HepG2 (cell line): Measurements from ENCODE around the gene TOR4A. TPM values are rescaled to one million over a fixed set of nuclear protein-coding genes. Genes with fewer than 3 reads are reported as not detected.
A peak's percentile ranks its signal among the peaks of the same experiment; 100 is the strongest.

Source experiments
- EZH2 ChIP-seq: conservative IDR thresholded peaks from 2 replicates; pipeline ENCODE4 v1.6.1; 2012; ENCODE audit warnings: mild to moderate bottlenecking, low read depth, low read length, moderate library complexity
- FOXM1 ChIP-seq: sonication (generic); formaldehyde crosslinking; IDR thresholded peaks from 2 replicates; pipeline ENCODE4 v1.5.0; 2020; ENCODE audit warnings: missing genetic modification reagents
- KDM5B ChIP-seq: sonication (generic); formaldehyde crosslinking; IDR thresholded peaks from 2 replicates; pipeline ENCODE4 v1.4.0; 2020; ENCODE audit warnings: missing genetic modification reagents, mild to moderate bottlenecking, borderline replicate concordance
- MIER2 ChIP-seq: IDR thresholded peaks from 2 replicates; pipeline ENCODE4 v1.6.1; 2016; ENCODE audit warnings: missing biosample characterization, missing genetic modification reagents
- NBN ChIP-seq: fragments of 450-650 bp; conservative IDR thresholded peaks from 2 replicates; pipeline ENCODE4 v1.6.1; 2017
- SALL2 ChIP-seq: sonication (generic); formaldehyde crosslinking; IDR thresholded peaks from 2 replicates; pipeline ENCODE4 v1.8.1; 2023; ENCODE audit warnings: mild to moderate bottlenecking, missing genetic modification reagents, inconsistent platforms
- ZBTB3 ChIP-seq: sonication (generic); formaldehyde crosslinking; IDR thresholded peaks from 2 replicates; pipeline ENCODE4 v1.4.0; 2020; ENCODE audit warnings: low read depth, mild to moderate bottlenecking, moderate library complexity, missing genetic modification reagents, borderline replicate concordance
- ZFP82 ChIP-seq: sonication (generic); formaldehyde crosslinking; IDR thresholded peaks from 2 replicates; pipeline ENCODE4 v1.5.1; 2020; ENCODE audit warnings: mild to moderate bottlenecking, missing genetic modification reagents, borderline replicate concordance
- ZNF530 ChIP-seq: sonication (generic); formaldehyde crosslinking; IDR thresholded peaks from 2 replicates; pipeline ENCODE4 v1.5.0; 2020; ENCODE audit warnings: low read depth, mild to moderate bottlenecking, missing genetic modification reagents
- ZNF557 ChIP-seq: sonication (generic); formaldehyde crosslinking; IDR thresholded peaks from 2 replicates; pipeline ENCODE4 v1.4.0; 2020; ENCODE audit warnings: missing genetic modification reagents
- ZNF782 ChIP-seq: sonication (generic); formaldehyde crosslinking; IDR thresholded peaks from 2 replicates; pipeline ENCODE4 v1.4.0; 2020; ENCODE audit warnings: missing genetic modification reagents, mild to moderate bottlenecking, borderline replicate concordance
- ZNF850 ChIP-seq: sonication (generic); formaldehyde crosslinking; conservative IDR thresholded peaks from 2 replicates; pipeline ENCODE4 v1.9.0; 2021; ENCODE audit warnings: mild to moderate bottlenecking, missing genetic modification reagents
- polyA plus RNA-seq, 8 experiments: library from polyadenylated mRNA; depleted of rRNA in 3 of 8; stranded (reverse) in 7 of 8; unstranded in 1 of 8; fragments of >200 nt; fragmentation: Illumina TruSeq in 4 of 8; extraction: Trizol in 4 of 8; gene quantifications; 2 replicates each; pipeline versions ENCODE4 v1.2.1 to v1.2.3, GENCODE V29; 2011 to 2016; ENCODE audit warnings: low read depth in 4 of 8, missing spikeins in 1 of 8, mixed read lengths in 1 of 8; ENCODE audit not compliant: insufficient read depth in 1 of 8
- total RNA-seq, 5 experiments: library from RNA; depleted of rRNA; stranded (reverse); fragments of >200 nt; fragmentation: Illumina TruSeq; extraction: Trizol; gene quantifications; 2 replicates each; pipeline ENCODE4 v1.2.3, GENCODE V29; 2016; ENCODE audit warnings: low read depth in 1 of 5
- TF ChIP-seq, protein P1 (sequence below), 2 experiments: fragments of 450-650 bp in 1 of 2; sonication (generic) in 1 of 2; formaldehyde crosslinking in 1 of 2; IDR thresholded peaks; 2 replicates each; pipeline versions ENCODE4 v1.6.1 to v1.8.0; 2016 to 2022; ENCODE audit warnings: antibody characterized with exemption in 1 of 2, mild to moderate bottlenecking in 1 of 2, missing genetic modification reagents in 1 of 2
- TF ChIP-seq, protein P2 (sequence below): sonication (generic); formaldehyde crosslinking; IDR thresholded peaks from 2 replicates; pipeline ENCODE4 v1.4.0; 2020; ENCODE audit warnings: mild to moderate bottlenecking, missing genetic modification reagents
- TF ChIP-seq, protein P3 (sequence below): IDR thresholded peaks from 2 replicates; pipeline ENCODE4 v1.6.1; 2012; ENCODE audit warnings: inconsistent platforms
- TF ChIP-seq, protein P4 (sequence below): sonication (generic); formaldehyde crosslinking; IDR thresholded peaks from 2 replicates; pipeline ENCODE4 v1.4.0; 2020; ENCODE audit warnings: missing genetic modification reagents

TOR4A gene
- total and polyA plus RNA-seq, 2 of the 13 experiments (the other 11 are each of a cell fraction or from before 2014, with no cell fraction given) = 11.1 to 14.2 TPM

DNA sequence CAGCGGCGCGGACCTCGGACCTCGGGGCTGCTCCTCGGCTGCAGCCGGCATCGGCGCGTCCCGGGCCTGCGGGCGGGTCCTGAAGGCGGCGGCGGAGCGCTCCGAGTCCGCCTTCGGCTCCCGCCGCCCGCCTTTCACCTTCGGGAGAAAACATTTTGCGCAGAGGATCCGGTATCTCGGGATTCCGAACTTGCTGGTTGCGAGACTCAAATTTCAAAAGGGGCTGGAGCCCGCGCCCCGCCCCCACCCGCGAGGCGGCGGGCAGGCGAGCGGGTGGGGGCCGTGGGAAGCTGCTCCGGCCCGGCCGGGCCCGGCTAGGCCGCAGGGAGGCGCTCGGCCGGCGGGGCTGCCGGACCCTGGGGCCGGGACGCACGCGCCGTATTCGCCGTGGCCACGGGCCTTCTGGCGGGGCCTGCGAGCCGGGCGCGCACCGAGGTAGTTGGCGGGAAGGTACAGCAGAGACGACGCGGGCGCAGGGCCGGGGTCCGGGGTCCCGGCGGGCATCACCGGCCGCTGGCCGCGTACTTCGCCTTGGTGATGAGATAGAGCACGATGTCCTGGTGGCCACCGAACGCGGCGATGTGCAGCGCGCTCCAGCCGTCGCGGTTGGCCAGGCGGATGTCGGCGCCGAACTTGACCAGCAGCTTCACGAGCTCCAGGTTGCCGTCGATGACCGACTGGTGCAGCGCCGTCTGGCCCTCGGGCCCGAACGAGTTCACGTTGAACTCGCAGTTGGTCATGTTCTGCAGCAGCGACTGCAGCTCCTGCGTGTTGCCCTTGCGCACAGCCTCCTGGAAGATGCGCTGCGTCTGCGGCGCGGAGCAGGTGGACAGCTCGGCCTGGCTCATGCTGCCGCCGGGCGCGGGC lies 23.8 kb downstream of the TOR4A start (continued):
- TF ChIP-seq MIER2 (CRISPR knock-in tag) = no peak
- 0 out of 2 replicates have a peak, but pooled peaks have one; percentile 34 for TF ChIP-seq ZNF782 (CRISPR knock-in tag)
- no peak for TF ChIP-seq ZNF530 (CRISPR knock-in tag)
- no peak for TF ChIP-seq ZNF557 (CRISPR knock-in tag)
- no peak for TF ChIP-seq ZNF850 (CRISPR knock-in tag)
- TF ChIP-seq, protein P1, sequence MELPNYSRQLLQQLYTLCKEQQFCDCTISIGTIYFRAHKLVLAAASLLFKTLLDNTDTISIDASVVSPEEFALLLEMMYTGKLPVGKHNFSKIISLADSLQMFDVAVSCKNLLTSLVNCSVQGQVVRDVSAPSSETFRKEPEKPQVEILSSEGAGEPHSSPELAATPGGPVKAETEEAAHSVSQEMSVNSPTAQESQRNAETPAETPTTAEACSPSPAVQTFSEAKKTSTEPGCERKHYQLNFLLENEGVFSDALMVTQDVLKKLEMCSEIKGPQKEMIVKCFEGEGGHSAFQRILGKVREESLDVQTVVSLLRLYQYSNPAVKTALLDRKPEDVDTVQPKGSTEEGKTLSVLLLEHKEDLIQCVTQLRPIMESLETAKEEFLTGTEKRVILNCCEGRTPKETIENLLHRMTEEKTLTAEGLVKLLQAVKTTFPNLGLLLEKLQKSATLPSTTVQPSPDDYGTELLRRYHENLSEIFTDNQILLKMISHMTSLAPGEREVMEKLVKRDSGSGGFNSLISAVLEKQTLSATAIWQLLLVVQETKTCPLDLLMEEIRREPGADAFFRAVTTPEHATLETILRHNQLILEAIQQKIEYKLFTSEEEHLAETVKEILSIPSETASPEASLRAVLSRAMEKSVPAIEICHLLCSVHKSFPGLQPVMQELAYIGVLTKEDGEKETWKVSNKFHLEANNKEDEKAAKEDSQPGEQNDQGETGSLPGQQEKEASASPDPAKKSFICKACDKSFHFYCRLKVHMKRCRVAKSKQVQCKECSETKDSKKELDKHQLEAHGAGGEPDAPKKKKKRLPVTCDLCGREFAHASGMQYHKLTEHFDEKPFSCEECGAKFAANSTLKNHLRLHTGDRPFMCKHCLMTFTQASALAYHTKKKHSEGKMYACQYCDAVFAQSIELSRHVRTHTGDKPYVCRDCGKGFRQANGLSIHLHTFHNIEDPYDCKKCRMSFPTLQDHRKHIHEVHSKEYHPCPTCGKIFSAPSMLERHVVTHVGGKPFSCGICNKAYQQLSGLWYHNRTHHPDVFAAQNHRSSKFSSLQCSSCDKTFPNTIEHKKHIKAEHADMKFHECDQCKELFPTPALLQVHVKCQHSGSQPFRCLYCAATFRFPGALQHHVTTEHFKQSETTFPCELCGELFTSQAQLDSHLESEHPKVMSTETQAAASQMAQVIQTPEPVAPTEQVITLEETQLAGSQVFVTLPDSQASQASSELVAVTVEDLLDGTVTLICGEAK (IDR thresholded peaks at IDR 0.05) = no peak
- TF ChIP-seq, protein P1 (CRISPR knock-in tag; IDR thresholded peaks at IDR 0.05) = peak; percentile 47; the same call in 1 of the 2 replicates
- TF ChIP-seq SALL2 (CRISPR knock-in tag) = no peak
- TF ChIP-seq, protein P2, sequence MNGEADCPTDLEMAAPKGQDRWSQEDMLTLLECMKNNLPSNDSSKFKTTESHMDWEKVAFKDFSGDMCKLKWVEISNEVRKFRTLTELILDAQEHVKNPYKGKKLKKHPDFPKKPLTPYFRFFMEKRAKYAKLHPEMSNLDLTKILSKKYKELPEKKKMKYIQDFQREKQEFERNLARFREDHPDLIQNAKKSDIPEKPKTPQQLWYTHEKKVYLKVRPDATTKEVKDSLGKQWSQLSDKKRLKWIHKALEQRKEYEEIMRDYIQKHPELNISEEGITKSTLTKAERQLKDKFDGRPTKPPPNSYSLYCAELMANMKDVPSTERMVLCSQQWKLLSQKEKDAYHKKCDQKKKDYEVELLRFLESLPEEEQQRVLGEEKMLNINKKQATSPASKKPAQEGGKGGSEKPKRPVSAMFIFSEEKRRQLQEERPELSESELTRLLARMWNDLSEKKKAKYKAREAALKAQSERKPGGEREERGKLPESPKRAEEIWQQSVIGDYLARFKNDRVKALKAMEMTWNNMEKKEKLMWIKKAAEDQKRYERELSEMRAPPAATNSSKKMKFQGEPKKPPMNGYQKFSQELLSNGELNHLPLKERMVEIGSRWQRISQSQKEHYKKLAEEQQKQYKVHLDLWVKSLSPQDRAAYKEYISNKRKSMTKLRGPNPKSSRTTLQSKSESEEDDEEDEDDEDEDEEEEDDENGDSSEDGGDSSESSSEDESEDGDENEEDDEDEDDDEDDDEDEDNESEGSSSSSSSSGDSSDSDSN = peak; percentile 46
- TF ChIP-seq KDM5B (CRISPR knock-in tag) = peak; percentile 7; the same call in 1 of the 2 replicates
- TF ChIP-seq, protein P3, sequence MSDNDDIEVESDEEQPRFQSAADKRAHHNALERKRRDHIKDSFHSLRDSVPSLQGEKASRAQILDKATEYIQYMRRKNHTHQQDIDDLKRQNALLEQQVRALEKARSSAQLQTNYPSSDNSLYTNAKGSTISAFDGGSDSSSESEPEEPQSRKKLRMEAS = peak; percentile 66
- no peak for TF ChIP-seq FOXM1 (CRISPR knock-in tag)
- TF ChIP-seq EZH2 = no peak
- TF ChIP-seq NBN = no peak
- TF ChIP-seq, protein P4, sequence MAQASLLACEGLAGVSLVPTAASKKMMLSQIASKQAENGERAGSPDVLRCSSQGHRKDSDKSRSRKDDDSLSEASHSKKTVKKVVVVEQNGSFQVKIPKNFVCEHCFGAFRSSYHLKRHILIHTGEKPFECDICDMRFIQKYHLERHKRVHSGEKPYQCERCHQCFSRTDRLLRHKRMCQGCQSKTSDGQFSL (CRISPR knock-in tag) = 0 out of 2 replicates have a peak, but pooled peaks have one; percentile 25
- no peak for TF ChIP-seq ZFP82 (CRISPR knock-in tag)
- 0 out of 2 replicates have a peak, but pooled peaks have one; percentile 22 for TF ChIP-seq ZBTB3 (CRISPR knock-in tag)
